ENCODE data around the gene CNTNAP2.

GRCh38 chr7:146647445-146647844 lies 530.8 kb downstream of the CNTNAP2 start:
- TF ChIP-seq CTCF (IDR thresholded peaks at IDR 0.05), result no peak
- TF ChIP-seq POLR2A (IDR thresholded peaks at IDR 0.05), result no peak

Measured in heart left ventricle (tissue), 13 donors.